ENCODE data around the gene ATP8A1. TPM values are rescaled to one million over a fixed set of nuclear protein-coding genes. Genes with fewer than 3 reads are reported as not detected.

ATP8A1 gene
- polyA plus RNA-seq, 4 donors: 5.1 to 90.1 (median 9.4) TPM

DNA sequence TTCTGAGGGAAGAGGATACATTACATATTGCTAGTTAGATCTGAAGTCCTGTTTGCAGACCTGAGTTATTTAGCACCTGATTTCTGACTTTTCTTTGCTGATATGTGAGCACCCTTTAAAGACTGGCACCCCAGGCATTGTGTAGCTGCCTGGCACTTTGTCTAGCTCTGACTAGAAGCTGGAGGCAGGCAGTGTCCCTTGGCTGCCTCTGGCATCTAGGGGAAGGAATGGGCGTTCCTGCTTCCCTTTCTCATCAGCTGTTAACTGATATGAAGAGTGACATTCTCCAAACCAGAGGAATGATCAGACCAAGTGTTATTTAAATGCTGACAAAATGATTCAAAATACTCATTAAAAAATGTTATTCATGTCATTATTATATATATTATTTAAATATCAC lies 289.9 kb downstream of the ATP8A1 start:
- Histone ChIP-seq H3K27me3 (ENCODE audit: control insufficient read depth in 3 of 3, insufficient read depth in 3 of 3, low read length in 3 of 3) (no peaks in the 10 kb centered on the region), H3K36me3 (ENCODE audit: control insufficient read depth in 3 of 3, insufficient read depth in 2 of 3, low read depth in 1 of 3, low read length in 3 of 3) (no peaks in the 10 kb centered on the region), H3K4me3 (ENCODE audit: low read depth in 1 of 3, low read length in 3 of 3) (no peak overlapping the region), H3K27ac (ENCODE audit: low read depth in 1 of 3, low read length in 2 of 3) (no peak overlapping the region), H3K9me3 (ENCODE audit: control insufficient read depth in 2 of 2, insufficient read depth in 1 of 2, low read depth in 1 of 2, low read length in 1 of 2) (no peaks in the 10 kb centered on the region), H3K4me1 (ENCODE audit: control insufficient read depth in 3 of 3, insufficient read depth in 2 of 3, low read depth in 1 of 3, low read length in 2 of 3) (no peaks in the 10 kb centered on the region)
- DNase-seq (no peak), FAIRE-seq (no peak)
- whole genome bisulfite sequencing, 3 donors: 55 to 56% (median 55%) methylated on average over 1 of the region's 1 CpG

GRCh38 chr4:42364266-42365053 lies 292.4 kb downstream of the ATP8A1 start:
- no peak overlapping the region for H3K4me3 ChIP-seq (ENCODE audit: low read depth in 1 of 3, low read length in 3 of 3)
- H3K9me3 ChIP-seq (ENCODE audit: control insufficient read depth in 2 of 2, insufficient read depth in 1 of 2, low read depth in 1 of 2, low read length in 1 of 2): no peaks in the 10 kb centered on the region
- peaks cover 0 to 3% (median 0%) of the 10 kb centered on the region in 3 donors for H3K27me3 ChIP-seq (ENCODE audit: control insufficient read depth in 3 of 3, insufficient read depth in 3 of 3, low read length in 3 of 3)
- FAIRE-seq (no peak), DNase-seq (no peak)
- H3K27ac ChIP-seq (ENCODE audit: low read depth in 1 of 3, low read length in 2 of 3): no peak overlapping the region
- H3K4me1 ChIP-seq (ENCODE audit: control insufficient read depth in 3 of 3, insufficient read depth in 2 of 3, low read depth in 1 of 3, low read length in 2 of 3): peaks cover 0 to 4% (median 0%) of the 10 kb centered on the region in 3 donors
- no peaks in the 10 kb centered on the region for H3K36me3 ChIP-seq (ENCODE audit: control insufficient read depth in 3 of 3, insufficient read depth in 2 of 3, low read depth in 1 of 3, low read length in 3 of 3)

- FAIRE-seq: no peak
- Histone ChIP-seq H3K4me3 (ENCODE audit: low read depth in 1 of 3, low read length in 3 of 3) (no peak overlapping the region), H3K9me3 (ENCODE audit: control insufficient read depth in 2 of 2, insufficient read depth in 1 of 2, low read depth in 1 of 2, low read length in 1 of 2) (no peaks in the 10 kb centered on the region), H3K27ac (ENCODE audit: low read depth in 1 of 3, low read length in 2 of 3) (peak overlapping the region in 1 of 3 donors; percentile 21), H3K27me3 (ENCODE audit: control insufficient read depth in 3 of 3, insufficient read depth in 3 of 3, low read length in 3 of 3) (peaks cover 0 to 3% (median 0%) of the 10 kb centered on the region in 3 donors), H3K4me1 (ENCODE audit: control insufficient read depth in 3 of 3, insufficient read depth in 2 of 3, low read depth in 1 of 3, low read length in 2 of 3) (peaks cover 0 to 4% (median 0%) of the 10 kb centered on the region in 3 donors), H3K36me3 (ENCODE audit: control insufficient read depth in 3 of 3, insufficient read depth in 2 of 3, low read depth in 1 of 3, low read length in 3 of 3) (no peaks in the 10 kb centered on the region)
- DNase-seq: no peak
- WGBS, 3 donors: 82 to 91% (median 87%) methylated on average over 3 of the region's 3 CpGs
Observed at GRCh38 chr4:42363614-42364013, 293.3 kb downstream of the ATP8A1 start.

DNA sequence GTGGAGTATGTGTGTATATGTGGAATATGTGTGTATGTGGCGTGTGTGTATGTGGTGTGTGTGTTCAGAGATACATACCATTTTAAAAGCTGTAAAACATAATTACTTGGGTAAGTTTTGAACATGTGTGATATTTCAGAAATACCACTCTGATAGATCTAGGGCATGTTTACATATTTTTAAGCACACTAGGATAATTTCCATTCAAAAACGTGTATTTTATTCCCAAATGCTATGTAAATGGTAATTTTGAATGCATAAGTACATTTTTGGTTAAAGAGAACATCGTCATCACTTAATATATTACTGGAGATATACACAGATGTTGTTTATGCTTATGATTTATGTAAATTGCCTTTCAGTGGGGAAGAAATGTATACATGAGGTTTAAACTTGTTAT lies 294.3 kb downstream of the ATP8A1 start:
- Histone ChIP-seq H3K27ac (ENCODE audit: low read depth in 1 of 3, low read length in 2 of 3) (no peak overlapping the region), H3K4me1 (ENCODE audit: control insufficient read depth in 3 of 3, insufficient read depth in 2 of 3, low read depth in 1 of 3, low read length in 2 of 3) (peaks cover 0 to 4% (median 0%) of the 10 kb centered on the region in 3 donors)

GRCh38 chr4:42361456-42361855 lies 295.4 kb downstream of the ATP8A1 start:
- WGBS, 3 donors: 82 to 92% (median 90%) methylated on average over 8 of the region's 8 CpGs
- H3K4me1 ChIP-seq (ENCODE audit: control insufficient read depth in 3 of 3, insufficient read depth in 2 of 3, low read depth in 1 of 3, low read length in 2 of 3): peaks cover 0 to 4% (median 0%) of the 10 kb centered on the region in 3 donors
- no peaks in the 10 kb centered on the region for H3K9me3 ChIP-seq (ENCODE audit: control insufficient read depth in 2 of 2, insufficient read depth in 1 of 2, low read depth in 1 of 2, low read length in 1 of 2)
- H3K4me3 ChIP-seq (ENCODE audit: low read depth in 1 of 3, low read length in 3 of 3): no peak overlapping the region
- H3K36me3 ChIP-seq (ENCODE audit: control insufficient read depth in 3 of 3, insufficient read depth in 2 of 3, low read depth in 1 of 3, low read length in 3 of 3): no peaks in the 10 kb centered on the region
- H3K27me3 ChIP-seq (ENCODE audit: control insufficient read depth in 3 of 3, insufficient read depth in 3 of 3, low read length in 3 of 3): peaks cover 0 to 3% (median 3%) of the 10 kb centered on the region in 3 donors
- no peak overlapping the region for H3K27ac ChIP-seq (ENCODE audit: low read depth in 1 of 3, low read length in 2 of 3)
- FAIRE-seq: no peak
- DNase-seq: no peak

More for the DNA sequence above, 294.3 kb downstream of the ATP8A1 start:
- DNase-seq (no peak), FAIRE-seq (no peak)
- Histone ChIP-seq H3K27me3 (ENCODE audit: control insufficient read depth in 3 of 3, insufficient read depth in 3 of 3, low read length in 3 of 3) (peaks cover 0 to 3% (median 3%) of the 10 kb centered on the region in 3 donors), H3K36me3 (ENCODE audit: control insufficient read depth in 3 of 3, insufficient read depth in 2 of 3, low read depth in 1 of 3, low read length in 3 of 3) (no peaks in the 10 kb centered on the region), H3K9me3 (ENCODE audit: control insufficient read depth in 2 of 2, insufficient read depth in 1 of 2, low read depth in 1 of 2, low read length in 1 of 2) (no peaks in the 10 kb centered on the region), H3K4me3 (ENCODE audit: low read depth in 1 of 3, low read length in 3 of 3) (no peak overlapping the region)
- WGBS, 3 donors: 73 to 83% (median 79%) methylated on average over 3 of the region's 3 CpGs

GRCh38 chr4:42360256-42360669 lies 296.6 kb downstream of the ATP8A1 start:
- no peak for FAIRE-seq
- no peaks in the 10 kb centered on the region for H3K36me3 ChIP-seq (ENCODE audit: control insufficient read depth in 3 of 3, insufficient read depth in 2 of 3, low read depth in 1 of 3, low read length in 3 of 3)
- 21 to 31% (median 28%) methylated on average over 2 of the region's 2 CpGs for WGBS, 3 donors
- no peaks in the 10 kb centered on the region for H3K9me3 ChIP-seq (ENCODE audit: control insufficient read depth in 2 of 2, insufficient read depth in 1 of 2, low read depth in 1 of 2, low read length in 1 of 2)
- peaks cover 0 to 4% (median 0%) of the 10 kb centered on the region in 3 donors for H3K4me1 ChIP-seq (ENCODE audit: control insufficient read depth in 3 of 3, insufficient read depth in 2 of 3, low read depth in 1 of 3, low read length in 2 of 3)
- no peak overlapping the region for H3K4me3 ChIP-seq (ENCODE audit: low read depth in 1 of 3, low read length in 3 of 3)
- peak overlapping the region in 1 of 3 donors; percentile 11 for H3K27ac ChIP-seq (ENCODE audit: low read depth in 1 of 3, low read length in 2 of 3)
- no peak for DNase-seq
- H3K27me3 ChIP-seq (ENCODE audit: control insufficient read depth in 3 of 3, insufficient read depth in 3 of 3, low read length in 3 of 3): peaks cover 0 to 8% (median 3%) of the 10 kb centered on the region in 3 donors

GRCh38 chr4:42359711-42360110 lies 297.2 kb downstream of the ATP8A1 start:
- Histone ChIP-seq H3K9me3 (ENCODE audit: control insufficient read depth in 2 of 2, insufficient read depth in 1 of 2, low read depth in 1 of 2, low read length in 1 of 2) (no peaks in the 10 kb centered on the region), H3K27me3 (ENCODE audit: control insufficient read depth in 3 of 3, insufficient read depth in 3 of 3, low read length in 3 of 3) (peaks cover 0 to 10% (median 3%) of the 10 kb centered on the region in 3 donors), H3K27ac (ENCODE audit: low read depth in 1 of 3, low read length in 2 of 3) (peak overlapping the region in 1 of 3 donors; percentile 1), H3K36me3 (ENCODE audit: control insufficient read depth in 3 of 3, insufficient read depth in 2 of 3, low read depth in 1 of 3, low read length in 3 of 3) (no peaks in the 10 kb centered on the region), H3K4me3 (ENCODE audit: low read depth in 1 of 3, low read length in 3 of 3) (no peak overlapping the region), H3K4me1 (ENCODE audit: control insufficient read depth in 3 of 3, insufficient read depth in 2 of 3, low read depth in 1 of 3, low read length in 2 of 3) (peaks cover 0 to 4% (median 0%) of the 10 kb centered on the region in 3 donors)
- 6 to 27% (median 23%) methylated on average over 5 of the region's 5 CpGs for WGBS, 3 donors
- FAIRE-seq: peak; percentile 62
- peak; percentile 20 to 82 for DNase-seq
